ENCODE data around the gene PTGER3. TPM values are rescaled to one million over a fixed set of nuclear protein-coding genes. Genes with fewer than 3 reads are reported as not detected.
A peak's percentile ranks its signal among the peaks of the same experiment; 100 is the strongest.

The PTGER3 gene
- total and polyA plus RNA-seq, 10 of the 15 experiments (the other 5 are each of a cell fraction or from before 2014, with no cell fraction given): under 0.01 to 0.04 (median 0.02) TPM; not detected in 7

DNA sequence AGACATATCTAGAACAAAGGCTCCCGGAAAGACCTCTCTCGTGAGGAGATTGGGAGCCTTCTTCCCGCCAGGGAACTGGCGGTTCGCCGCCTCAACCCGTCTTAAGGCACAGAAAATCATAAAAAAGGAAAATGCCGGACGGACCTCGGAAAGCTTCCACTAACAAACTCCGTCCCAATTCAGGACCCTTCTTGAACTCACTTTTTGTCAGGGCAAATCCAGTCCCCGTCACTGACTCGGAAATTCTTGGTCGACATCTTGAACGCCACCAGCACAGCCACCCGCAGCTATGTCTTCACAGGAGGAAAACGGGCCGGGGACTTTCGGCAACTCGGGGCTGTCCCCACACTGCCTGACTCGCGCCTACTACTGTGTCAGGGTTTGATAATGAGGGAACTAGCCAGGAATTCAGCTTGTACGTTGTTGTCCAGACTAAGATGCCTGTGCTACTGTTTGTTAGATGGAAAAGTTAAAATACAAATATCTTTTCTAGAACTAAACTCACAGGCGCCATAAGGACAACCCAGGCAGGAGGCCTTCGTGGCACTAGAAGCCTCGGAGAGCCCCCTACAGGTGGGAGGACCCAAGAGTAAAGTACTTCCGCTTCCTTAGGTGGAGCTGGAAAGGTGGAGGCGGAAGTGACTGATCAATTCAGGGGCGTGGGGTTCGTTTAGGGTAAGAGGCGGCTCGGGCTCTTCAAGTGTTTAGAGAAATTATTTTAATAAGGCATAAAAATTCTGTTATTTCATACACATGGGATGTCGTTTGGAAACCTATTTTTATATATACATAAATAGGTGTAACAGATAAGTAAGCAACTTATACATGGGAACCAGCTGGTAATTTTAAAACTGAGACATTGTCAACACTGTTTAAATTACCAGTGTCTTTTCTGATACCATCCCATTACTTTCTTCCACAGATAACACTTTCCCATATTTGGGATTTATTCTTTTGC lies 33.4 kb upstream of the PTGER3 start, which contains the start of gene ZRANB2 (continued):
- TF ChIP-seq, protein P1, sequence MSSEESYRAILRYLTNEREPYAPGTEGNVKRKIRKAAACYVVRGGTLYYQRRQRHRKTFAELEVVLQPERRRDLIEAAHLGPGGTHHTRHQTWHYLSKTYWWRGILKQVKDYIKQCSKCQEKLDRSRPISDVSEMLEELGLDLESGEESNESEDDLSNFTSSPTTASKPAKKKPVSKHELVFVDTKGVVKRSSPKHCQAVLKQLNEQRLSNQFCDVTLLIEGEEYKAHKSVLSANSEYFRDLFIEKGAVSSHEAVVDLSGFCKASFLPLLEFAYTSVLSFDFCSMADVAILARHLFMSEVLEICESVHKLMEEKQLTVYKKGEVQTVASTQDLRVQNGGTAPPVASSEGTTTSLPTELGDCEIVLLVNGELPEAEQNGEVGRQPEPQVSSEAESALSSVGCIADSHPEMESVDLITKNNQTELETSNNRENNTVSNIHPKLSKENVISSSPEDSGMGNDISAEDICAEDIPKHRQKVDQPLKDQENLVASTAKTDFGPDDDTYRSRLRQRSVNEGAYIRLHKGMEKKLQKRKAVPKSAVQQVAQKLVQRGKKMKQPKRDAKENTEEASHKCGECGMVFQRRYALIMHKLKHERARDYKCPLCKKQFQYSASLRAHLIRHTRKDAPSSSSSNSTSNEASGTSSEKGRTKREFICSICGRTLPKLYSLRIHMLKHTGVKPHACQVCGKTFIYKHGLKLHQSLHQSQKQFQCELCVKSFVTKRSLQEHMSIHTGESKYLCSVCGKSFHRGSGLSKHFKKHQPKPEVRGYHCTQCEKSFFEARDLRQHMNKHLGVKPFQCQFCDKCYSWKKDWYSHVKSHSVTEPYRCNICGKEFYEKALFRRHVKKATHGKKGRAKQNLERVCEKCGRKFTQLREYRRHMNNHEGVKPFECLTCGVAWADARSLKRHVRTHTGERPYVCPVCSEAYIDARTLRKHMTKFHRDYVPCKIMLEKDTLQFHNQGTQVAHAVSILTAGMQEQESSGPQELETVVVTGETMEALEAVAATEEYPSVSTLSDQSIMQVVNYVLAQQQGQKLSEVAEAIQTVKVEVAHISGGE (CRISPR knock-in tag; IDR thresholded peaks at IDR 0.05): no peak
- TF ChIP-seq PAX5 (IDR thresholded peaks at IDR 0.05; ENCODE audit: borderline replicate concordance, low read depth, low read length): no peak
- peak in 1 of 2 experiments; percentile 84; a peak in 2 of 4 replicates for TF ChIP-seq ETV6 (conservative IDR thresholded peaks at IDR 0.05 in 1 of 2, IDR thresholded peaks at IDR 0.05 in 1 of 2; ENCODE audit: borderline replicate concordance in 1 of 2, low read depth in 1 of 2)
- TF ChIP-seq, protein P2, sequence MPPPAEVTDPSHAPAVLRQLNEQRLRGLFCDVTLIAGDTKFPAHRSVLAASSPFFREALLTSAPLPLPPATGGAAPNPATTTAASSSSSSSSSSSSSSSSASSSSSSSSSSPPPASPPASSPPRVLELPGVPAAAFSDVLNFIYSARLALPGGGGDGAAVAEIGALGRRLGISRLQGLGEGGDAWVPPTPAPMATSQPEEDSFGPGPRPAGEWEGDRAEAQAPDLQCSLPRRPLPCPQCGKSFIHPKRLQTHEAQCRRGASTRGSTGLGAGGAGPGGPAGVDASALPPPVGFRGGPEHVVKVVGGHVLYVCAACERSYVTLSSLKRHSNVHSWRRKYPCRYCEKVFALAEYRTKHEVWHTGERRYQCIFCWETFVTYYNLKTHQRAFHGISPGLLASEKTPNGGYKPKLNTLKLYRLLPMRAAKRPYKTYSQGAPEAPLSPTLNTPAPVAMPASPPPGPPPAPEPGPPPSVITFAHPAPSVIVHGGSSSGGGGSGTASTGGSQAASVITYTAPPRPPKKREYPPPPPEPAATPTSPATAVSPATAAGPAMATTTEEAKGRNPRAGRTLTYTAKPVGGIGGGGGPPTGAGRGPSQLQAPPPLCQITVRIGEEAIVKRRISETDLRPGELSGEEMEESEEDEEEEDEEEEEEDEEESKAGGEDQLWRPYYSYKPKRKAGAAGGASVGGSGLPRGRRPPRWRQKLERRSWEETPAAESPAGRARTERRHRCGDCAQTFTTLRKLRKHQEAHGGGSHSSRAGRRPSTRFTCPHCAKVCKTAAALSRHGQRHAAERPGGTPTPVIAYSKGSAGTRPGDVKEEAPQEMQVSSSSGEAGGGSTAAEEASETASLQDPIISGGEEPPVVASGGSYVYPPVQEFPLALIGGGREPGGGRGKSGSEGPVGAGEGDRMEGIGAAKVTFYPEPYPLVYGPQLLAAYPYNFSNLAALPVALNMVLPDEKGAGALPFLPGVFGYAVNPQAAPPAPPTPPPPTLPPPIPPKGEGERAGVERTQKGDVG (CRISPR knock-in tag; IDR thresholded peaks at IDR 0.05): no peak
- TF ChIP-seq BRCA1 (IDR thresholded peaks at IDR 0.05; ENCODE audit: low read depth, low read length): no peak
- TF ChIP-seq NR2F1 (conservative IDR thresholded peaks at IDR 0.05): no peak
- no peak; the same call in 1 of the 2 replicates for TF ChIP-seq CBFB (IDR thresholded peaks at IDR 0.05; ENCODE audit: low read depth)
- no peak for TF ChIP-seq NFYB (IDR thresholded peaks at IDR 0.05; ENCODE audit: insufficient read depth, low read depth, low read length)
- peak; percentile 65; the same call in 1 of the 2 replicates for TF ChIP-seq PAX8 (IDR thresholded peaks at IDR 0.05)
- TF ChIP-seq, protein P3, sequence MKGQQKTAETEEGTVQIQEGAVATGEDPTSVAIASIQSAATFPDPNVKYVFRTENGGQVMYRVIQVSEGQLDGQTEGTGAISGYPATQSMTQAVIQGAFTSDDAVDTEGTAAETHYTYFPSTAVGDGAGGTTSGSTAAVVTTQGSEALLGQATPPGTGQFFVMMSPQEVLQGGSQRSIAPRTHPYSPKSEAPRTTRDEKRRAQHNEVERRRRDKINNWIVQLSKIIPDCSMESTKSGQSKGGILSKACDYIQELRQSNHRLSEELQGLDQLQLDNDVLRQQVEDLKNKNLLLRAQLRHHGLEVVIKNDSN (IDR thresholded peaks at IDR 0.05; ENCODE audit: borderline replicate concordance, extremely low read length, insufficient read depth, low read depth, low read length): no peak
- peak; percentile 84; the same call in 1 of the 2 replicates for TF ChIP-seq CBX5 (IDR thresholded peaks at IDR 0.05; ENCODE audit: low read depth)
- no peak for TF ChIP-seq STAT3 (IDR thresholded peaks at IDR 0.05; ENCODE audit: low read depth, low read length)
- TF ChIP-seq, protein P4, sequence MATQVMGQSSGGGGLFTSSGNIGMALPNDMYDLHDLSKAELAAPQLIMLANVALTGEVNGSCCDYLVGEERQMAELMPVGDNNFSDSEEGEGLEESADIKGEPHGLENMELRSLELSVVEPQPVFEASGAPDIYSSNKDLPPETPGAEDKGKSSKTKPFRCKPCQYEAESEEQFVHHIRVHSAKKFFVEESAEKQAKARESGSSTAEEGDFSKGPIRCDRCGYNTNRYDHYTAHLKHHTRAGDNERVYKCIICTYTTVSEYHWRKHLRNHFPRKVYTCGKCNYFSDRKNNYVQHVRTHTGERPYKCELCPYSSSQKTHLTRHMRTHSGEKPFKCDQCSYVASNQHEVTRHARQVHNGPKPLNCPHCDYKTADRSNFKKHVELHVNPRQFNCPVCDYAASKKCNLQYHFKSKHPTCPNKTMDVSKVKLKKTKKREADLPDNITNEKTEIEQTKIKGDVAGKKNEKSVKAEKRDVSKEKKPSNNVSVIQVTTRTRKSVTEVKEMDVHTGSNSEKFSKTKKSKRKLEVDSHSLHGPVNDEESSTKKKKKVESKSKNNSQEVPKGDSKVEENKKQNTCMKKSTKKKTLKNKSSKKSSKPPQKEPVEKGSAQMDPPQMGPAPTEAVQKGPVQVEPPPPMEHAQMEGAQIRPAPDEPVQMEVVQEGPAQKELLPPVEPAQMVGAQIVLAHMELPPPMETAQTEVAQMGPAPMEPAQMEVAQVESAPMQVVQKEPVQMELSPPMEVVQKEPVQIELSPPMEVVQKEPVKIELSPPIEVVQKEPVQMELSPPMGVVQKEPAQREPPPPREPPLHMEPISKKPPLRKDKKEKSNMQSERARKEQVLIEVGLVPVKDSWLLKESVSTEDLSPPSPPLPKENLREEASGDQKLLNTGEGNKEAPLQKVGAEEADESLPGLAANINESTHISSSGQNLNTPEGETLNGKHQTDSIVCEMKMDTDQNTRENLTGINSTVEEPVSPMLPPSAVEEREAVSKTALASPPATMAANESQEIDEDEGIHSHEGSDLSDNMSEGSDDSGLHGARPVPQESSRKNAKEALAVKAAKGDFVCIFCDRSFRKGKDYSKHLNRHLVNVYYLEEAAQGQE (IDR thresholded peaks at IDR 0.05; ENCODE audit: low read depth, low read length): no peak
- no peak for TF ChIP-seq ZSCAN29 (IDR thresholded peaks at IDR 0.05)
- TF ChIP-seq HCFC1 (IDR thresholded peaks at IDR 0.05; ENCODE audit: low read length): peak; percentile 65
- peak; percentile 71 for TF ChIP-seq IKZF1 (conservative IDR thresholded peaks at IDR 0.05)
- TF ChIP-seq HDGF (IDR thresholded peaks at IDR 0.05): no peak
- no peak for TF ChIP-seq YBX1 (IDR thresholded peaks at IDR 0.05)

Data from GM12878 (cell line).